Activated naive CD4-positive, alpha-beta T cell treated with anti-CD3 and anti-CD28 coated beads for 36 hours (primary cell): ENCODE results near the gene LRRC4. TPM values are rescaled to one million over a fixed set of nuclear protein-coding genes. Genes with fewer than 3 reads are reported as not detected.

Source experiments
- CTCF ChIA-PET: fragments of 350-600 bp; sonication (Branson Sonifier 250); formaldehyde crosslinking; loops from one replicate; lab custom pipeline; 2021; ENCODE audit warnings: antibody characterized with exemption; lab: Charles Lee
- DNase-seq: peaks from one replicate; pipeline ENCODE4 v3.0.0-alpha.2; 2020
- H3K27ac Mint-ChIP-seq: one replicate; pipeline ENCODE4 v1.8.0; 2021; ENCODE audit warnings: mild to moderate bottlenecking, mixed read lengths
- H3K27me3 Mint-ChIP-seq: one replicate; pipeline ENCODE4 v1.8.0; 2021; ENCODE audit warnings: low read depth, mixed read lengths
- H3K36me3 Mint-ChIP-seq: one replicate; pipeline ENCODE4 v1.8.0; 2021; ENCODE audit warnings: low read depth, mixed read lengths
- H3K4me1 Mint-ChIP-seq: one replicate; pipeline ENCODE4 v1.8.0; 2021; ENCODE audit warnings: low read depth, mixed read lengths
- H3K4me3 Mint-ChIP-seq: one replicate; pipeline ENCODE4 v1.8.0; 2021; ENCODE audit warnings: mild to moderate bottlenecking, moderate library complexity, mixed read lengths
- H3K9me3 Mint-ChIP-seq: one replicate; pipeline ENCODE4 v1.8.0; 2021; ENCODE audit warnings: mixed read lengths
- intact Hi-C: fragments of 100-400 bp; cut with micrococcal nuclease; formaldehyde crosslinking; loops from one replicate; pipeline ENCODE4 v1.15.1; 2023
- total RNA-seq, 2 experiments: library from RNA; stranded (reverse); gene quantifications; one replicate each; pipeline ENCODE4 v1.2.3, GENCODE V29; 2021

LRRC4 gene
- total RNA-seq, 2 experiments from 2014 or later: 0.74 to 1.3 TPM

- Mint-ChIP-seq H3K27me3 (no peaks in the 10 kb centered on the region), H3K36me3 (peaks cover 44% of the 10 kb centered on the region), H3K4me1 (peaks cover 33% of the 10 kb centered on the region), H3K27ac (no peak overlapping the region), H3K9me3 (peaks cover 21% of the 10 kb centered on the region), H3K4me3 (no peak overlapping the region)
- intact Hi-C loops: no loop called here
- no peak for DNase-seq
- CTCF ChIA-PET: interaction anchor here (1.0 kb wide), 1 partner anchor 9 kb away, joined by 4 read pairs; no protein-coding TSS in a partner anchor
These were observed 50.3 kb downstream of the LRRC4 start for GRCh38 chr7:127980901-127981300.

DNA sequence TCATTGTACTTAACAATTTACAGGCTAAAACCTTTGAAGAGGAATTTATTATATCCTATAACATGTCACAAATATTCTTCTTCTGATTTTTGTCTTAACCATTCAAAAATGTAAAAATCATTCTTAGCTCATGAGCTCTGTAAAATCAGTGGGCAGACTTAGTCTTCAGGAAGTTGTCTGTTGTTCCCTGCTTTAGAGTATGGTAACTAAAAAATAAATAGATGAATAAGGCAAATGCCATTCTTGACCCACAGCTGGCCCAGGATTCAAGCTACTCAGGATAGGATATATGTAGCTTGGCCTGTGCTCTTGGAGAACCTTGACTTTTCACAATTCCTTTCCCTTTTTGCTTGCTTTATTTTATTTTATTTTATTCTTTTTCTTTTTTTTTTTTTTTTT lies 51.5 kb downstream of the LRRC4 start:
- peaks cover 52% of the 10 kb centered on the region for H3K36me3 Mint-ChIP-seq
- no peak overlapping the region for H3K4me3 Mint-ChIP-seq
- DNase-seq: no peak
- H3K27me3 Mint-ChIP-seq: no peaks in the 10 kb centered on the region
- H3K9me3 Mint-ChIP-seq: peaks cover 21% of the 10 kb centered on the region
- intact Hi-C loops: no loop called here
- CTCF ChIA-PET: interaction anchor here (0.5 to 0.9 kb wide), 2 partner anchors 69 to 158 kb away, joined by 3 read pairs; no protein-coding TSS in a partner anchor
- H3K4me1 Mint-ChIP-seq: peaks cover 33% of the 10 kb centered on the region
- no peak overlapping the region for H3K27ac Mint-ChIP-seq

DNA sequence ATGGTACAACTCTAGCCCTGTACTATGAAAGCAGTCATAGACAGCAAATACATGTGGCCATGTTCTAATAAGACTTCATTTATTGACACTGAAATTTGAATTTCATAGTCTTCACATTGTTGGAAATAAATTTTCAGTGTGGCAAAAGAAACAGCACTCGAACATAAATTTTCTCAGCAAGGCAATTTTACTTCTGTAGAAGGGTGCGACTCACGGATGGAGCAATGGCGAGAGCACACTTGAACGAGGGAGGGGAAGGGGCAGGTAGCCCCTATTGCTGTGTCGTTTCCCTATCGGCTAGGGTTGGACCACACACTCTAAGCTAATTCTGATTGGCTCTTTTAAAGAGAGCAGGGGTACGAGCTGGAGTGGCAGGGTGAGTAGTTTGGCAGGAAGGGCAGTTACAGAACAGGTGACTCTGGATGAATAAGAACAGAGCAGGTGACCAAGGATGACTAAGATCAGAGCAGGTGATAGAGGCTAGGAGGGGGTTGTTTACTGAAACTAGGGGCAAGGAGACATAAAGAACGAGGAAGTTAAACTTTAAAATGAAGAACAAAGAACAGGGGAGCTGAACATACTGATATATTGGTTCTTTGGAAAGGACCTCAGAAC lies 52.0 kb downstream of the LRRC4 start:
- CTCF ChIA-PET: interaction anchor here (0.9 kb wide), 1 partner anchor 70 kb away, joined by 3 read pairs; no protein-coding TSS in a partner anchor
- no peak overlapping the region for H3K4me3 Mint-ChIP-seq
- peaks cover 21% of the 10 kb centered on the region for H3K9me3 Mint-ChIP-seq
- H3K27ac Mint-ChIP-seq: no peak overlapping the region
- no peaks in the 10 kb centered on the region for H3K27me3 Mint-ChIP-seq
- intact Hi-C loops: no loop called here
- H3K36me3 Mint-ChIP-seq: peaks cover 57% of the 10 kb centered on the region
- no peak for DNase-seq
- peaks cover 33% of the 10 kb centered on the region for H3K4me1 Mint-ChIP-seq

GRCh38 chr7:127978421-127978820 lies 52.8 kb downstream of the LRRC4 start:
- H3K27me3 Mint-ChIP-seq: no peaks in the 10 kb centered on the region
- H3K4me1 Mint-ChIP-seq: peaks cover 28% of the 10 kb centered on the region
- CTCF ChIA-PET: no interaction called here
- intact Hi-C loops: no loop called here
- H3K4me3 Mint-ChIP-seq: no peak overlapping the region
- no peak overlapping the region for H3K27ac Mint-ChIP-seq
- peaks cover 21% of the 10 kb centered on the region for H3K9me3 Mint-ChIP-seq
- DNase-seq: no peak
- H3K36me3 Mint-ChIP-seq: peaks cover 64% of the 10 kb centered on the region

Other genes with a start within 250 kb of the LRRC4 start
- gene LEP, start 209.8 kb upstream of the LRRC4 start, total RNA-seq: not detected